Vagina (tissue), 2 donors: ENCODE data around the gene KRTAP5-9.

Experiments
- POLR2AphosphoS5 ChIP-seq, 2 donors: sonication (generic); formaldehyde crosslinking; IDR thresholded peaks; one replicate each; pipeline ENCODE4 v1.9.0; 2017; ENCODE audit warnings: antibody characterized with exemption in 2 of 2, mild to moderate bottlenecking in 2 of 2, low read depth in 1 of 2; ENCODE audit not compliant: insufficient read depth in 1 of 2
- TF ChIP-seq, protein P1 (sequence below), 3 experiments: fragments of 450-650 bp in 2 of 3; fragments of 200-600 bp in 1 of 3; sonication (generic) in 1 of 3; IDR thresholded peaks; one replicate each; pipeline ENCODE4 v1.5.1; 2017 to 2019; ENCODE audit warnings: antibody characterized with exemption in 3 of 3, mild to moderate bottlenecking in 2 of 3, moderate library complexity in 2 of 3

DNA sequence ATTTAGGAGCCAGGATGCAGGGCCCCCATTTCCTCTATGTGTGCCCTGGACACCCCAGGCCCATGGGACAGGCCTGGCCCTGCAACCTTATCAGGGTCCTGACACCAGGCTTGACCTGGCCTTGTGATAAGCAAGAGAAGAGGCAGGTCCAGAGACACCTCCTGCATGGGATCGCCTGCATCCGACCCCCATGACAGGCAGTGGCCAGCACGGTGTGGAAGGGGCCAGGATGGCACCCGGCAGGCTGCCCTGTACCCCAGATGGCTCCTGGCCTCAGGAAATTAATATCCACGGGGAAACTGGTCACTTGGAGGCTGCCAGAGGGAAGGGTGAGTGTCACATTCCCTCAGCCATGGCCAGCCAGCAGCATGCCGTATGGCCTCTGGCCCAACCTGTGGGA, 6.8 kb downstream of the KRTAP5-9 start:
- TF ChIP-seq, protein P1, sequence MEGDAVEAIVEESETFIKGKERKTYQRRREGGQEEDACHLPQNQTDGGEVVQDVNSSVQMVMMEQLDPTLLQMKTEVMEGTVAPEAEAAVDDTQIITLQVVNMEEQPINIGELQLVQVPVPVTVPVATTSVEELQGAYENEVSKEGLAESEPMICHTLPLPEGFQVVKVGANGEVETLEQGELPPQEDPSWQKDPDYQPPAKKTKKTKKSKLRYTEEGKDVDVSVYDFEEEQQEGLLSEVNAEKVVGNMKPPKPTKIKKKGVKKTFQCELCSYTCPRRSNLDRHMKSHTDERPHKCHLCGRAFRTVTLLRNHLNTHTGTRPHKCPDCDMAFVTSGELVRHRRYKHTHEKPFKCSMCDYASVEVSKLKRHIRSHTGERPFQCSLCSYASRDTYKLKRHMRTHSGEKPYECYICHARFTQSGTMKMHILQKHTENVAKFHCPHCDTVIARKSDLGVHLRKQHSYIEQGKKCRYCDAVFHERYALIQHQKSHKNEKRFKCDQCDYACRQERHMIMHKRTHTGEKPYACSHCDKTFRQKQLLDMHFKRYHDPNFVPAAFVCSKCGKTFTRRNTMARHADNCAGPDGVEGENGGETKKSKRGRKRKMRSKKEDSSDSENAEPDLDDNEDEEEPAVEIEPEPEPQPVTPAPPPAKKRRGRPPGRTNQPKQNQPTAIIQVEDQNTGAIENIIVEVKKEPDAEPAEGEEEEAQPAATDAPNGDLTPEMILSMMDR (IDR thresholded peaks at IDR 0.05) = no peak
- TF ChIP-seq POLR2AphosphoS5 (IDR thresholded peaks at IDR 0.05; ENCODE audit: insufficient read depth in 1 of 2, low read depth in 1 of 2) = no peak
